ENCODE results near the gene MYOT.

The MYOT gene

DNA sequence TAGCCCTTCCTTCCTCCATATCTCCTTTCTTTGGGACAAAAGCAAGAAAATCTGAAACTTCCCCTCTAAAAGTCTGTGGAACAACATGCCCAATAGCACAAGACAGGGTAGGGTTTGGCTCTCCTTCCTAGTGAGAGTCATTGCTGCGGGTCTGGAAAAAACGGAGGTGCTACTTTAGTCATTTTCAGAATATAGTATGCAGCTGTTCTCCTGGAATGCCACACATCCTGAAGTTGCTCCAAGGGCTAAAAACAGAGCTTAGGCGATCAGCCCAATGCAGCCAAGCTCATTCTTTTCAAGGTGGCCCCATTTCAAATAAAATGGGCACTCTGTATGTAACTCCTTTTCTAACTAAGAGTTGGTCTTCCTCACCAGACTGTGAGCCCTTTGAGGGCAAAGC, 39.5 kb upstream of the MYOT start:
- TF ChIP-seq CTCF (IDR thresholded peaks at IDR 0.05; ENCODE audit: control extremely low read depth, extremely low read depth, low read depth, missing control alignments) = no peak
- ChIA-PET POLR2A (no interaction called here), CTCF (interaction anchor here (1.3 to 1.5 kb wide), 3 partner anchors 14 to 49 kb away, joined by 3 to 5 read pairs (median 3); no protein-coding TSS in a partner anchor)
- no peak for DNase-seq (ENCODE audit: extremely low spot score)

GRCh38 chr5:137828664-137829063, 39.0 kb upstream of the MYOT start:
- ChIA-PET POLR2A (no interaction called here), CTCF (interaction anchor here (1.3 to 1.5 kb wide), 3 partner anchors 13 to 50 kb away, joined by 3 to 5 read pairs (median 3); no protein-coding TSS in a partner anchor)
- TF ChIP-seq CTCF (IDR thresholded peaks at IDR 0.05; ENCODE audit: control extremely low read depth, extremely low read depth, low read depth, missing control alignments) = no peak
- DNase-seq (ENCODE audit: extremely low spot score) = no peak

DNA sequence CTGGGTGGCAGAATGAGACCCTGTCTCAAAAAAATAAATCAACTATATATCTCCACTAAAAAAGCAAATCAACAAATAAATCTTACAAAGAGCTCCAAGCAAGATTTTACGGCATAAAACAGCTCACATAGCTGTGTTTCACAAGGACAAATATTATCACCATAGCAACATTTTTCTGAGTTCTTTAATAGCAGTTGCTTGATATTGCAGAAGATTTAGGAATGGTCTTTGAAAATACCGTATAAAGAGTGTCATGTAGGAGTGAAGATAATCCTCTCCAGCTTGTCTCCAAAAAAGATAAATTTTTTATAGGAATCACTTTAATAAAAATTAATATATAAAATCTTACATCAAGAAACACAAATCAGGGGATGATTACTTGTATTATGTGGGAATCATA, 36.6 kb upstream of the MYOT start:
- no peak for DNase-seq (ENCODE audit: extremely low spot score)
- POLR2A ChIA-PET = no interaction called here
- TF ChIP-seq CTCF (IDR thresholded peaks at IDR 0.05; ENCODE audit: control extremely low read depth, extremely low read depth, low read depth, missing control alignments) = no peak
- CTCF ChIA-PET = interaction anchor here (1.1 to 1.7 kb wide), 3 partner anchors 11 to 52 kb away, joined by 3 to 9 read pairs (median 5); no protein-coding TSS in a partner anchor

GRCh38 chr5:137831526-137831925, 36.1 kb upstream of the MYOT start:
- no peak for DNase-seq (ENCODE audit: extremely low spot score)
- ChIA-PET CTCF (interaction anchor here (1.6 to 1.7 kb wide), 2 partner anchors 10 to 53 kb away, joined by 5 to 9 read pairs; no protein-coding TSS in a partner anchor), POLR2A (no interaction called here)
- no peak for TF ChIP-seq CTCF (IDR thresholded peaks at IDR 0.05; ENCODE audit: control extremely low read depth, extremely low read depth, low read depth, missing control alignments)

DNA sequence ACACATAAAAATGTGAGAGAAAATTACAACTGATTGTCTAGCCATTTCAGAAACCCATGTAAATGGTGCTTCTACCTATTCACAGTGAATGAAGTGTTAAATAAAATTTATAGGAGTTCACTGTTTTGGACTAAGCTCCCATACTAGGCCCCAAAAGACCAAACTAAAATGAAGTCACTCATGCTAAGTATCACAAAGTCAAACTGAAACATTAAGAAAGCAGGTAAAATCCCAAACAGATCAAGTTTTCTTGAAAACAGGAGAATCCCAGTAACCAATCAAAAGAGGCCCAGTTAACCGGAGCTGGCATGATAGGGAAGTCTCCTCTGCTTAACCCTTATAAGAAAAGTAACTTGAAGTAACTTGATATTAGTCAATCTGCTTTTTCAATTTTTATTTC, 35.2 kb upstream of the MYOT start:
- no peak for DNase-seq (ENCODE audit: extremely low spot score)
- ChIA-PET POLR2A (no interaction called here), CTCF (no interaction called here)
- no peak for TF ChIP-seq CTCF (IDR thresholded peaks at IDR 0.05; ENCODE audit: control extremely low read depth, extremely low read depth, low read depth, missing control alignments)

DNA sequence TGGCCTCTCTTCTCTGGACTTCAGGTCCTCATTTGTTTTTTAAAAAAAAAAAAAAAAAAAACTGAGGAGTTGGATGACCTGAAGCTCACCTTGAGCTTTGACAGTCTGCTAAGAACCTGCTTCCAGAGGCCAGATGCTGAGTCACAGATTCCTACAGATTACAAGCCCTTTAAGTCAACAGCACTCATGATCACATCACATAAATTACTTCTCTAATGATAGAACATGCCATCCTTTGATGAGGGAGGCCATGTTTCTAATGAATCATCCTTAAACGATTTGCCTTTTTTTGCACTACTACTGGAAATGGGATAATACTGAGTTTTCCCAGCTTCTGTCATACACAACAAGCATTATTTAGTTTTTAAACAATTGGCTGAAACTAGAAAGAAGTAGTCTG, 34.2 kb upstream of the MYOT start:
- no peak for DNase-seq (ENCODE audit: extremely low spot score)
- POLR2A ChIA-PET = no interaction called here
- no peak for TF ChIP-seq CTCF (IDR thresholded peaks at IDR 0.05; ENCODE audit: control extremely low read depth, extremely low read depth, low read depth, missing control alignments)
- CTCF ChIA-PET = no interaction called here

All from GM10248 (cell line).